PC-9 (cell line): Measurements from ENCODE around the gene RUSF1. TPM values are rescaled to one million over a fixed set of nuclear protein-coding genes. Genes with fewer than 3 reads are reported as not detected.
"Not testable (repeated sequence)": the region's sequence is repeated elsewhere in the genome, so short reads cannot be mapped to it uniquely, and the experiment has no call there.

Experiments
- BruUV-seq: library from RNA; stranded (reverse); fragments of 400-500 nt; replicated peaks from 2 replicates; lab custom pipeline; 2021; lab: Mats Ljungman, UMichigan
- CTCF ChIA-PET: fragments of 300-600 bp; sonication (Branson Sonifier 250); formaldehyde crosslinking; loops from one replicate; lab custom pipeline; 2022; ENCODE audit warnings: antibody characterized with exemption; lab: Charles Lee
- POLR2A ChIA-PET: fragments of 300-600 bp; sonication (Branson Sonifier 250); formaldehyde crosslinking; loops from one replicate; lab custom pipeline; 2022; ENCODE audit warnings: antibody characterized with exemption; ENCODE audit not compliant: unreplicated experiment; lab: Charles Lee
- DNase-seq, 2 experiments: peaks; one replicate each; pipeline versions ENCODE4 v3.0.0 to v3.0.0-alpha.2; 2015 to 2022; ENCODE audit warnings: mixed read lengths in 1 of 2
- H2AFZ ChIP-seq: fragments of 200-600 bp; sonication (generic); 2 replicates; pipeline ENCODE4 v1.8.1; 2017; ENCODE audit warnings: antibody characterized with exemption
- H3F3A ChIP-seq: fragments of 200-600 bp; sonication (generic); 2 replicates; pipeline ENCODE4 v1.8.1; 2017; ENCODE audit warnings: antibody characterized with exemption, mild to moderate bottlenecking, low read depth; ENCODE audit not compliant: insufficient read depth
- H3K27ac ChIP-seq: fragments of 200-600 bp; sonication (generic); 2 replicates; pipeline ENCODE4 v1.6.1; 2016; ENCODE audit warnings: mixed run types
- H3K27me3 ChIP-seq: fragments of 200-600 bp; sonication (generic); 2 replicates; pipeline ENCODE4 v1.6.1; 2016; ENCODE audit warnings: low read depth, mixed run types; ENCODE audit not compliant: insufficient read depth
- H3K36me3 ChIP-seq: fragments of 200-600 bp; sonication (generic); 2 replicates; pipeline ENCODE4 v1.6.1; 2016; ENCODE audit warnings: low read depth, mixed run types
- H3K4me1 ChIP-seq: fragments of 200-600 bp; sonication (generic); replicated peaks from 2 replicates; pipeline ENCODE4 v1.6.1; 2016; ENCODE audit warnings: mixed run types; ENCODE audit not compliant: insufficient read depth
- H3K4me2 ChIP-seq: fragments of 200-600 bp; sonication (generic); 2 replicates; pipeline ENCODE4 v1.6.1; 2017; ENCODE audit warnings: mixed run types
- H3K4me3 ChIP-seq: fragments of 200-600 bp; sonication (generic); 2 replicates; pipeline ENCODE4 v1.6.1; 2016; ENCODE audit warnings: mixed run types
- H3K79me2 ChIP-seq: fragments of 200-600 bp; sonication (generic); 2 replicates; pipeline ENCODE4 v1.6.1; 2017; ENCODE audit warnings: low read depth, mixed run types
- H3K9me2 ChIP-seq: fragments of 200-600 bp; sonication (generic); 2 replicates; pipeline ENCODE4 v1.8.1; 2017; ENCODE audit warnings: mild to moderate bottlenecking; ENCODE audit not compliant: insufficient read depth
- H3K9me3 ChIP-seq: fragments of 200-600 bp; sonication (generic); 2 replicates; pipeline ENCODE4 v1.8.1; 2016; ENCODE audit warnings: low read depth; ENCODE audit not compliant: insufficient read depth
- H4K20me1 ChIP-seq: fragments of 200-600 bp; sonication (generic); 2 replicates; pipeline ENCODE4 v1.8.1; 2017; ENCODE audit not compliant: insufficient read depth
- EZH2 ChIP-seq: fragments of 200-600 bp; sonication (generic); IDR thresholded peaks from 2 replicates; pipeline ENCODE4 v1.8.0; 2017; ENCODE audit warnings: antibody characterized with exemption, low read depth
- intact Hi-C: fragments of 100-400 bp; cut with micrococcal nuclease; formaldehyde crosslinking; loops from one replicate; pipeline ENCODE4 v1.10.0; 2022; ENCODE audit not compliant: unreplicated experiment
- total RNA-seq: library from RNA; stranded (reverse); gene quantifications from 2 replicates; pipeline ENCODE4 v1.2.3, GENCODE V29; 2021
- TF ChIP-seq, protein P1 (sequence below): fragments of 200-600 bp; sonication (generic); conservative IDR thresholded peaks from 2 replicates; pipeline ENCODE4 v1.6.1; 2017; ENCODE audit warnings: mixed run types, antibody characterized with exemption, mild to moderate bottlenecking, moderate library complexity

RUSF1 gene
- total RNA-seq, 1 experiment from 2014 or later, result 86.7 TPM

GRCh38 chr16:31451201-31451600 lies 57.0 kb downstream of the RUSF1 start:
- no peak for DNase-seq
- H3K27ac ChIP-seq, result no peak overlapping the region
- BruUV-seq, result no TSS peak
- H3K9me3 ChIP-seq, result no peaks in the 10 kb centered on the region
- no peak overlapping the region for H3K4me2 ChIP-seq
- H3K79me2 ChIP-seq, result peaks cover 14% of the 10 kb centered on the region
- H3K36me3 ChIP-seq, result no peaks in the 10 kb centered on the region
- H3K4me1 ChIP-seq, result peaks cover 46% of the 10 kb centered on the region
- peaks cover 26% of the 10 kb centered on the region for H3F3A ChIP-seq
- no peaks in the 10 kb centered on the region for H3K27me3 ChIP-seq
- H4K20me1 ChIP-seq, result peaks cover 6% of the 10 kb centered on the region; the same call in 1 of the 2 replicates
- H3K4me3 ChIP-seq, result no peak overlapping the region
- H2AFZ ChIP-seq, result no peak overlapping the region
- POLR2A ChIA-PET, result interaction anchor here (0.6 to 0.8 kb wide), 4 partner anchors 65 to 469 kb away, joined by 3 to 4 read pairs (median 3); no protein-coding TSS in a partner anchor
- intact Hi-C loops, result loop anchor here (5.0 to 10.0 kb wide), 3 partner anchors 64 to 796 kb away; partner anchors contain the start of genes FBRS, PRR14 and SETD1A
- TF ChIP-seq EZH2, result no peak
- TF ChIP-seq, protein P1, sequence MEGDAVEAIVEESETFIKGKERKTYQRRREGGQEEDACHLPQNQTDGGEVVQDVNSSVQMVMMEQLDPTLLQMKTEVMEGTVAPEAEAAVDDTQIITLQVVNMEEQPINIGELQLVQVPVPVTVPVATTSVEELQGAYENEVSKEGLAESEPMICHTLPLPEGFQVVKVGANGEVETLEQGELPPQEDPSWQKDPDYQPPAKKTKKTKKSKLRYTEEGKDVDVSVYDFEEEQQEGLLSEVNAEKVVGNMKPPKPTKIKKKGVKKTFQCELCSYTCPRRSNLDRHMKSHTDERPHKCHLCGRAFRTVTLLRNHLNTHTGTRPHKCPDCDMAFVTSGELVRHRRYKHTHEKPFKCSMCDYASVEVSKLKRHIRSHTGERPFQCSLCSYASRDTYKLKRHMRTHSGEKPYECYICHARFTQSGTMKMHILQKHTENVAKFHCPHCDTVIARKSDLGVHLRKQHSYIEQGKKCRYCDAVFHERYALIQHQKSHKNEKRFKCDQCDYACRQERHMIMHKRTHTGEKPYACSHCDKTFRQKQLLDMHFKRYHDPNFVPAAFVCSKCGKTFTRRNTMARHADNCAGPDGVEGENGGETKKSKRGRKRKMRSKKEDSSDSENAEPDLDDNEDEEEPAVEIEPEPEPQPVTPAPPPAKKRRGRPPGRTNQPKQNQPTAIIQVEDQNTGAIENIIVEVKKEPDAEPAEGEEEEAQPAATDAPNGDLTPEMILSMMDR, result no peak
- no peaks in the 10 kb centered on the region for H3K9me2 ChIP-seq
- CTCF ChIA-PET, result interaction anchor here (0.5 to 0.6 kb wide), 4 partner anchors 8 to 528 kb away, joined by 3 to 9 read pairs (median 4); partner anchors contain the start of gene FBXL19

DNA sequence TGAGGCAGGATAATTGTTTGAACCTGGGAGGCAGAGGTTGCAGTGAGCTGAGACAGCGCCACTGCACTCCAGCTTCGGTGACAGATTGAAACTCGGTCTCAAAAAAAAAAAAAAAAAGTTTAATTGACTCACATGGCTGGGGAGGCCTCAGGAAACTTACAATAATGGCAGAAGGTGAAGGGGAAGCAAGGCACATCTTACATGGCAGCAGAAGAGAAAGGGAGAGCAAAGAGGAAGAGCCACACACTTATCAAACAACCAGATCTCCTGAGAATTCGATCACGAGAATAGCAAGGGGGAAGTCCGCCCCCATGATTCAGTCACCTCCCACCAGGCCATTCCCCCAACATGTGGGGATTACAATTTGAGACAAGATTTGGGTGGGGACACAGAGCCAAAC lies 62.3 kb downstream of the RUSF1 start:
- H3K4me3 ChIP-seq, H3K4me2 ChIP-seq, DNase-seq, intact Hi-C loops, H2AFZ ChIP-seq, H3K36me3 ChIP-seq, H3K27me3 ChIP-seq, BruUV-seq, H3K9me3 ChIP-seq, H4K20me1 ChIP-seq, H3K9me2 ChIP-seq, H3K79me2 ChIP-seq, H3K4me1 ChIP-seq, H3K27ac ChIP-seq: not testable (repeated sequence)
- peaks cover 13% of the 10 kb centered on the region for H3F3A ChIP-seq
- ChIA-PET POLR2A (interaction anchor here (1.3 kb wide), 1 partner anchor 8 kb away, joined by 9 read pairs; no protein-coding TSS in a partner anchor), CTCF (interaction anchor here (0.7 kb wide), 1 partner anchor 422 kb away, joined by 3 read pairs; no protein-coding TSS in a partner anchor)

DNA sequence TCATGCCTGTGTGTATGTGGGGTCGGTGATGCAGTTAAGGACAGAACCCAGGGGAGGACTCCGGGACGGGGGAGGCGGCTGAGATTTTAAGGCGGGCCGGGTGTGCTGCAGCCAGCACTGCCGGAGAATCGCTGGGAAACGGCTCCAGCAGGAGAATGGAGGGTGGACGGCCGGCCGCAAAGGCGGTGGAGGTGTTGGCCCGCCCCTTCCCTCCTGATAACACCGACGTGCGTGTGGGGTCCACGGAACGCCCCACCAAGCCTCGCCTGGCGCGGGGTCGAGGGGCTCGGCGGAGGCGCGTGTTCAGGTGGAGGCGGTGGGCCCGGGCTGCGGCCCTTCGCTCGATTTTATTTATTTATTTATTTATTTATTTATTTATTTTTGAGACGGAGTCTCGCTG lies 66.2 kb downstream of the RUSF1 start:
- peaks cover 20% of the 10 kb centered on the region for H3F3A ChIP-seq
- H3K27me3 ChIP-seq, result no peaks in the 10 kb centered on the region
- POLR2A ChIA-PET, result interaction anchor here (0.5 to 0.7 kb wide), 3 partner anchors 97 to 270 kb away, joined by 3 to 4 read pairs (median 3); no protein-coding TSS in a partner anchor
- H3K9me2 ChIP-seq, result no peaks in the 10 kb centered on the region
- H3K36me3 ChIP-seq, result no peaks in the 10 kb centered on the region
- H4K20me1 ChIP-seq, result no peaks in the 10 kb centered on the region
- DNase-seq, result no peak
- intact Hi-C loops, result loop anchor here (5.0 kb wide), 1 partner anchor 240 kb away; the partner anchor contains the start of gene PYCARD
- no peaks in the 10 kb centered on the region for H3K4me1 ChIP-seq
- TF ChIP-seq, protein P1, result no peak
- no peak for TF ChIP-seq EZH2
- CTCF ChIA-PET, result interaction anchor here (1.1 to 1.6 kb wide), 2 partner anchors 11 to 457 kb away, joined by 4 to 8 read pairs; partner anchors contain the start of gene HSD3B7
- no peak overlapping the region for H2AFZ ChIP-seq
- peak overlapping the region; percentile 70; the same call in 1 of the 2 replicates for H3K4me3 ChIP-seq
- no peaks in the 10 kb centered on the region for H3K9me3 ChIP-seq
- BruUV-seq, result TSS peak; percentile 39
- H3K4me2 ChIP-seq, result peak overlapping the region; percentile 82; the same call in 1 of the 2 replicates
- H3K79me2 ChIP-seq, result no peaks in the 10 kb centered on the region
- H3K27ac ChIP-seq, result no peak overlapping the region
